Muscle layer of duodenum (tissue), 2 donors: Measurements from ENCODE around the gene LAMA3.
"Not testable (repeated sequence)": the region's sequence is repeated elsewhere in the genome, so short reads cannot be mapped to it uniquely, and the experiment has no call there.

Source experiments
- H3K27ac ChIP-seq: one replicate; pipeline ENCODE4 v1.7.0; 2013; ENCODE audit warnings: mild to moderate bottlenecking, low read length
- H3K27me3 ChIP-seq: one replicate; pipeline ENCODE4 v1.7.0; 2013; ENCODE audit warnings: low read depth, mild to moderate bottlenecking, control low read depth, low read length
- H3K36me3 ChIP-seq, 2 donors: one replicate each; pipeline ENCODE4 v1.7.0; 2013; ENCODE audit warnings: low read length in 2 of 2, control low read depth in 1 of 2, mild to moderate bottlenecking in 1 of 2; ENCODE audit not compliant: insufficient read depth in 2 of 2, control insufficient read depth in 1 of 2
- H3K4me1 ChIP-seq, 2 donors: one replicate each; pipeline ENCODE4 v1.7.0; 2013; ENCODE audit warnings: low read length in 2 of 2, mild to moderate bottlenecking in 2 of 2, control low read depth in 1 of 2, moderate library complexity in 1 of 2; ENCODE audit not compliant: insufficient read depth in 2 of 2, control insufficient read depth in 1 of 2
- H3K4me3 ChIP-seq, 2 donors: one replicate each; pipeline ENCODE4 v1.7.0; 2013; ENCODE audit warnings: low read length in 2 of 2, low read depth in 1 of 2, mild to moderate bottlenecking in 1 of 2
- H3K9me3 ChIP-seq, 2 donors: one replicate each; pipeline ENCODE4 v1.7.0; 2013; ENCODE audit warnings: low read length in 2 of 2, control low read depth in 1 of 2, mild to moderate bottlenecking in 1 of 2; ENCODE audit not compliant: control insufficient read depth in 1 of 2
- donor health status: healthy.

LAMA3 gene

DNA sequence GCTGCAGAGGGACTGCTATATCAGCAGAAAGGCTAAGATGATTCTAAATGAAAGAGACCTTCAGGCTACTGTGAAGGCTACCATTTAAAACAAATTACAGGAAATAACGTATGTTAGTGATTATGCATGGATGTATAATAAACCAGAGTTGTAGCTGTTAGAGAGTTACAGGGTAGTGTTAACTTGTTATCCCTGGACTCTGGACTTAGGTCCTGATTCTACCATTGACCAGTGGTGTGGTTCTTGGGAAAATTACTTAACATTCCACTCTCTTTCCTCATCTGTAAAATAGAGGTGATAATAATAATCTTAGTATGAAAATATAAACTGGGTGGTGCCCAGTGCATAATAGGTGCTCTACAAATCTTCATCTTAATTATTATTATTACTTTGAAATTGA, 22.2 kb downstream of the LAMA3 start:
- peaks cover 0 to 6% of the 10 kb centered on the region in 2 donors for H3K36me3 ChIP-seq

DNA sequence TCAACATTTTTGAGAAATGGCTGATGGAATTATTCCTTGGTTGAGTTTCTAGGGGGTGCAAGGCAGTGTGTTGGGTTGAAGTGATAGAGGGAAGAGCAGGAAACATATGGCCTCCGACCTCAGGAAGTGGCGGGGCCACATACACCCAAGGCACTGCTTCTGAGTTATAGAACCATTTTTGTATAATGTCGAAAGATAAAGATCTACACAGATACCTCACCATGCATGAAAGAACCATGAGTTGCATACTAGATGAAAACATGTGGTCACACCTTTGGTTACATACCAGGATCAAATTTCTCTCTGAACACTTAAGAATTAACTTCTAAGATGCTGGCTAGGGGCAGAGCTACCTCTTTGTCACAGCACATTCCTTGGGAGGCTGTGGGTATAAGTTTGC, 23.2 kb downstream of the LAMA3 start:
- H3K4me1 ChIP-seq = no peaks in the 10 kb centered on the region
- H3K36me3 ChIP-seq = no peaks in the 10 kb centered on the region
- H3K9me3 ChIP-seq = no peaks in the 10 kb centered on the region
- no peaks in the 10 kb centered on the region for H3K27me3 ChIP-seq
- no peak overlapping the region for H3K4me3 ChIP-seq
- H3K27ac ChIP-seq = no peak overlapping the region

More for the DNA sequence above, 22.2 kb downstream of the LAMA3 start:
- Histone ChIP-seq H3K9me3 (peaks cover 4 to 5% of the 10 kb centered on the region in 2 donors), H3K4me1 (no peaks in the 10 kb centered on the region), H3K4me3 (no peak overlapping the region), H3K27me3 (no peaks in the 10 kb centered on the region), H3K27ac (no peak overlapping the region)

DNA sequence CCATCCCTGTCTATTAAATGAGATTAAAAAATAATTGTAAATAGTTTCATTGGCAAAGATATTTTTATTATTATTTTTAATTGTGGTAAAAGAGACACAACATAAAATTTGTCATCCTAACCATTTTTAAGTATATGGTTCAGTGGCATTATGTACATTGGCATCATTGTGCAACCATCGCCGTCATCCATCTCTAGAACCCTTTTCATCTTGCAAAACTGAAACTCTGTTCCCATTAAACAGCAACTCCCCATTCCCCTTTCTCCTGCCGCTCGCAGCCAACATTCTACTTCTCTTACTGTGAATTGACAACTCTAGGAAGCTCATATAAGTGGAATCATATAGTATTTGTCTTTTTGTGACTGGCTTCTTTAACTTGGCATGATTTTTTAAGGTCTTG, 25.3 kb downstream of the LAMA3 start:
- Histone ChIP-seq H3K4me3 (no peak overlapping the region), H3K27ac (no peak overlapping the region), H3K9me3 (no peaks in the 10 kb centered on the region), H3K4me1 (no peaks in the 10 kb centered on the region), H3K27me3 (no peaks in the 10 kb centered on the region), H3K36me3 (no peaks in the 10 kb centered on the region)

DNA sequence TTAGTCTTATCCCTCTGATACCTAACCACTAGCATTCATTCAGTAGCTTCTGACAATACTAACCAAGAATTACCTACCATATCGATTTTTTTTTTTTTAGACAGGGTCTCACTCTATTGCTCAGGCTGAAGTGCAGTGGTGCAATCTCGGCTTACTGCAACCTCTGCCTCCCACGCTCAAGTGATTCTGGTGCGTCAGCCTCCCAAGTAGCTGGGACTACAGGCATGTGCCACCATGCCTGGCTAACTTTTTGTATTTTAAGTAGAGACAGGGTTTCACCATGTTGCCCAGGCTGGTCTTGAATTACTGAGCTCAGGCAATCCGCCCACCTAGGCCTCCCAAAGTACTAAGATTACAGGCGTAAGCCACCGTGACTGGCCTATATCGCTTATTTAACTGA, 26.8 kb downstream of the LAMA3 start:
- not testable (repeated sequence) for H3K4me1 ChIP-seq, H3K4me3 ChIP-seq, H3K36me3 ChIP-seq, H3K9me3 ChIP-seq, H3K27me3 ChIP-seq, H3K27ac ChIP-seq

DNA sequence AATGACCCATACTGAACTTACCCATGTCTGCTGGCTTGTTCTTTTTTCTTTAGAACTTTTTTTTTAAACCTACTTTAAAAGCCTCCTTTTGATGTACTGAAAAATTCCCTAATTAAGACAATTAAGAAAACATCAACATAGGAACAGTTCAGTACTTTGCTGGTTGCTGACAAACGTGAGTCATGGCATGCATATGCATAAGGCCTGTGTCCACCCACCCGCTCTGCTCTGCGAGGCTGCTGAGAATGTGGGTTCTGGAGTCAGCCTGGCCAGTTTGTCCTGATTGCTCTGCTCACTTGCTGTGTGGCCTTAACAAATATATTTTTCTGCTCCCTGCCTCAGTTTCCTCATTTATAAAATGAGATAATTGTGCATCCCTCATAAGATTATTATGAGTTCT, 27.3 kb downstream of the LAMA3 start:
- H3K27me3 ChIP-seq = no peaks in the 10 kb centered on the region
- H3K4me3 ChIP-seq = no peak overlapping the region
- H3K4me1 ChIP-seq = no peaks in the 10 kb centered on the region
- H3K36me3 ChIP-seq = no peaks in the 10 kb centered on the region
- H3K27ac ChIP-seq = no peak overlapping the region
- H3K9me3 ChIP-seq = no peaks in the 10 kb centered on the region

DNA sequence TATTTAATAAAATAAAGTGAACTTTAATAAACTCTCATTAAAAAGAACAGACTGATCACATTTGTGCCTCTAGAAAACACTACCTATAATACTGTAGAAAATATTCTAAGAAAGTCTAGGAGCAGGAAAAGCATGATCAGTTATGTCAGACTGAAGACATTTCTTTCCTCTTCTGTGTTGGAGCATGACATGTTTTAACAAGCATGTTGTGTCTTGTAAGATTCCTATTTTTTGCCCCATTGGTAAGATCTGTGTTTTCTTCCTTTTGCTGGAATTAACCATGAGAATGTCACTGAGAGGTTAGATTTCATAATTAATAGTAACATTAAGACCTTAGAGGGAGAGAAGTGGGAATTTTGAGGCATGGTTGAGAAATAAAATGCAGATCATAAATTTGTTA, 27.7 kb downstream of the LAMA3 start:
- no peaks in the 10 kb centered on the region for H3K27me3 ChIP-seq
- H3K36me3 ChIP-seq = no peaks in the 10 kb centered on the region
- H3K27ac ChIP-seq = no peak overlapping the region
- H3K9me3 ChIP-seq = no peaks in the 10 kb centered on the region
- no peaks in the 10 kb centered on the region for H3K4me1 ChIP-seq
- no peak overlapping the region for H3K4me3 ChIP-seq

DNA sequence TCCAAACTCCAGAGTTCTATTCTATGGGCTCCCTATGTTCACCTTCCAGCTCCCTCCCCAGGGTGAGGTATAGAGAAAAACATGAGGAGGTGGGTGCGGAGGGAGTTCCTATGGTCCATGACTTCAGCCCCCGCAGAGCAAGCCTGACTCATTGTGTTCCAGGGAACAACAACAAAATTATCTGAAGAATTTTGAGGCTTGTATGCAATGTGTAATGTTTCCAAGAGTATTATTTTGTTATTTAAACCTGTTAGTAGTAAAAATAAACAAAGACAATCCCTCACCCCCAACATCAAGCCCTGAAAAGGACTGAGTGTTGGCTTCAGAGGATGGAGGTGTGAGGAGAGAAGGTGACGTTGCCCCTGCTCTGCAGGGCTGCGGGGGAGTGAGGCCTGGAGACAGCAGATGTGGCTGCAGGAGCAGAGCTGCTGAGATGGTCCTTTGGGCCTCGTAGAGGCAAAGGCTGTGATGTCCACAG, 29.0 kb downstream of the LAMA3 start:
- H3K27ac ChIP-seq = no peak overlapping the region

DNA sequence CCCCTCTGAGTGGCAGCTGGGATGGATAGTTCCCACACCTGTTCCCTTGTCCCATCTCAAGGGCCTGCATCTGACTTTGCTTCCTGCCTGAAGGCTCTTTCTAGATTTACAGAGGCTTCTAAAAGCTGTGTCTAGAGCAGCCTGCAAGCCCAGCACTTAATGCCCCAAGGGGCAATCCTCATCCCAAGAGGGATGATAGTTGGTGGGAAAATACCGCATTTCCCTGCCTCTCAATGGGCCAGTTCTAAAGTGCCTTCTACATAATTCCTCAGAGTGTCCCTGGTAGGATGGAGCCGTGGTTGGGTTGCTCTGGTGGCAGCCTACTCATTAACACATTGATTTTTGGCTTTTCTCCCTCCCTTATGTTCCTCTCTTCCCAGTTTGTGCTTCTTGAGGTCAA, 29.5 kb downstream of the LAMA3 start:
- H3K4me1 ChIP-seq = no peaks in the 10 kb centered on the region
- no peak overlapping the region for H3K27ac ChIP-seq
- no peaks in the 10 kb centered on the region for H3K36me3 ChIP-seq
- no peak overlapping the region for H3K4me3 ChIP-seq
- H3K9me3 ChIP-seq = no peaks in the 10 kb centered on the region
- H3K27me3 ChIP-seq = no peaks in the 10 kb centered on the region

More for the DNA sequence above, 29.0 kb downstream of the LAMA3 start:
- Histone ChIP-seq H3K4me3 (no peak overlapping the region), H3K4me1 (no peaks in the 10 kb centered on the region), H3K36me3 (no peaks in the 10 kb centered on the region), H3K9me3 (no peaks in the 10 kb centered on the region), H3K27me3 (no peaks in the 10 kb centered on the region)

DNA sequence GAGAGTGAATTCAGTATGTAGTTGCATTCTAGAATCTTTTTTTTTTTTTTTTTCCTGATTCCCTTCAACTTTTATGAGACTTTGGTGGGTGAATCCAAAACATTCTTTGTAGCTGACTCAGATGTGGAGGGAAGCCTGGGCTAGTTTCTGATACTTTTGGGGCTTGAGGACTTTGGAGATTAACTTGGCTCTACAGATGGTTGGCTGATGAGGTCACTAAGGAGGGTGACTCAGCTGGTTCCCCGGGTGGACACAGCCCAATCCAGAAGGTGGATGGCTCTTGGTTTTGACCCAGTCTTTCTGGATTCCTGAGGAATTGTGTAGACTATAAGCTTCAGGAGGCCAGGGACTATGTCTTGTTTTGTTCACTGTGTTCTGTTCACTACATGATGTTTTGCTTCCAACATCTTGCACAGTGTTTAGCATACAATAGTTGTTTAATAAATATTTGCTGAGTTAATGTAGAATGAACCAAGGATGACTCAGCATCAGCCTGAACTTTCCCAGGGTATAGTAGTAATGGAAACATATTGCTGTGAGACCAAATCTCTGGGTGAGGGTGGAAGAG, 30.5 kb downstream of the LAMA3 start:
- Histone ChIP-seq H3K36me3 (no peaks in the 10 kb centered on the region), H3K9me3 (no peaks in the 10 kb centered on the region), H3K4me1 (no peaks in the 10 kb centered on the region), H3K27me3 (no peaks in the 10 kb centered on the region), H3K27ac (no peak overlapping the region), H3K4me3 (no peak overlapping the region)

DNA sequence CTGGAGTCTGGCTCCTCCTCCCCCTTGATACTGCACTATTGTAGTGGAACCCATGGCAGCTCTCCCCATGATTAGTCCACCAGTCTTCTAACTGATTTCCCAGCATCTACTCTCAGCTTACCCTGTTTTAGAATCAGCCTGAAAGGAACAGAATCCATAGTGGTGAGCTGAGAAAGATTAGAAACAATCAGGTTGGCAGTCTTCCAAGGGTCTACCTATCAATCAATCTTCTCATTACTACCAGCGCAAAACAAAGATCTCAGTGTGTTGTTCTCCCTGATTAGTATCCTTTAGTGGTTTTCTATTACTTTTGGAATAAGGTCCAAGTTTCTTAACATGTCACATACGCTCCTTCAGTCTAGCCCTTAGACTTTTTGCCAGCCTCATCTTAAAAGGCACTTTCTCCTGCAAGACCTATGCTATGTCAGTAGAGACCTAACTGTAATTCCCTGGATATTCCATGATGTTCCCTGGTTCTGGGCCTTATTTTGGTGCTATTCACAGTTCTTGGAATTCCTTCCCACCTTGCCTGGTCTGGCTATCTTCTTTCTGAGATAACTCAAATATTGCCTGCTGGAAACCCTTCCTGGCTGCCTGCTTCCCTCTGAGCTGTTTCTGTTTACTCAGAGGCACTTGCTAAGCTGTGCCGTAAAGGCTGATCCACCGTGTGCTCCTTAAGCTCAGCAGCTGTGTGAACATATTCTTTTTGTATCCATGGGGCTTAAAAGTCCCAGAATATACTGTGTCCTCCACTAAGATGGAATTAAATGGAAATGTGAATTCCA, 32.6 kb downstream of the LAMA3 start:
- Histone ChIP-seq H3K36me3 (no peaks in the 10 kb centered on the region), H3K4me1 (no peaks in the 10 kb centered on the region), H3K27me3 (no peaks in the 10 kb centered on the region), H3K9me3 (no peaks in the 10 kb centered on the region), H3K4me3 (no peak overlapping the region), H3K27ac (no peak overlapping the region)

DNA sequence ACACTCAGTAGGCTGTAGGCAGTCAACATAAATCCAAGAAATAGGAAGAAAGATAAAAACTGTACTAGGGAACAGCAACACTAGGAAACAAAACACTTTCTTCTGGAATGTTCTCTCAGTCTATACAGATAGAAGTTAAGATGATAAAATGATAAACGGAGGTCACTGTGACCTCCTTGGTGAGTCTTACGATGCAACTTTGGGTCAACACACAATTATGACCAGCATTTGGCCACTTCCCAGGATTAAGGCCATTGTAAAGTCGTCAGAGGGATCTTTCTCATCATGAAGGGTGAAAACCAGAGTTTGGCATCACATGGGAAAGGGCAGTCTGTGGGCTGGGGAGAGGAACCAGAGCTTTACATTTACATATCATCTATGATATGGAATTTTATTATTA, 33.4 kb downstream of the LAMA3 start:
- no peaks in the 10 kb centered on the region for H3K4me1 ChIP-seq
- H3K36me3 ChIP-seq = no peaks in the 10 kb centered on the region
- no peaks in the 10 kb centered on the region for H3K9me3 ChIP-seq
- H3K27ac ChIP-seq = no peak overlapping the region
- H3K27me3 ChIP-seq = no peaks in the 10 kb centered on the region
- H3K4me3 ChIP-seq = no peak overlapping the region

DNA sequence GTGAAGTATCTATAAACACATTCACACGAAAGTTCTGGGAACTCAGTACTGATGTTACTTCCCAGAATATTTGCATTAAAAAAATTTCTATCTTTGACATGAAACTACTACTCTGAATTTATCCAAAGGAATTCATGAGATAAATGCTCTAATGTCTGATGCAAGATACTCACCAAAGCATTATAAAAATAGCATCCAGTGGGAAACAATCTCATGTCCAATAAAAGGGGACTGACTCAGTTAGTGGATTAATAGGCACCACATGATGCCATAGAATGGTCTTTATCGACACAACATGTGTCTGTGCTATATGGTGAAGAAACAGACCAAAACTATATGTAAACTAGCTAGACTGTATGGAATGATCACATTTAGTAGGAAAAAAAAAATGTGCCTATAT, 33.9 kb downstream of the LAMA3 start:
- no peak overlapping the region for H3K4me3 ChIP-seq
- H3K9me3 ChIP-seq = no peaks in the 10 kb centered on the region
- no peaks in the 10 kb centered on the region for H3K36me3 ChIP-seq
- H3K27ac ChIP-seq = no peak overlapping the region
- no peaks in the 10 kb centered on the region for H3K4me1 ChIP-seq
- no peaks in the 10 kb centered on the region for H3K27me3 ChIP-seq
